ENCODE results near the gene HIF3A. TPM values are rescaled to one million over a fixed set of nuclear protein-coding genes. Genes with fewer than 3 reads are reported as not detected.

HIF3A gene
- total RNA-seq, 1 donor from 2014 or later: 12.6 TPM

DNA sequence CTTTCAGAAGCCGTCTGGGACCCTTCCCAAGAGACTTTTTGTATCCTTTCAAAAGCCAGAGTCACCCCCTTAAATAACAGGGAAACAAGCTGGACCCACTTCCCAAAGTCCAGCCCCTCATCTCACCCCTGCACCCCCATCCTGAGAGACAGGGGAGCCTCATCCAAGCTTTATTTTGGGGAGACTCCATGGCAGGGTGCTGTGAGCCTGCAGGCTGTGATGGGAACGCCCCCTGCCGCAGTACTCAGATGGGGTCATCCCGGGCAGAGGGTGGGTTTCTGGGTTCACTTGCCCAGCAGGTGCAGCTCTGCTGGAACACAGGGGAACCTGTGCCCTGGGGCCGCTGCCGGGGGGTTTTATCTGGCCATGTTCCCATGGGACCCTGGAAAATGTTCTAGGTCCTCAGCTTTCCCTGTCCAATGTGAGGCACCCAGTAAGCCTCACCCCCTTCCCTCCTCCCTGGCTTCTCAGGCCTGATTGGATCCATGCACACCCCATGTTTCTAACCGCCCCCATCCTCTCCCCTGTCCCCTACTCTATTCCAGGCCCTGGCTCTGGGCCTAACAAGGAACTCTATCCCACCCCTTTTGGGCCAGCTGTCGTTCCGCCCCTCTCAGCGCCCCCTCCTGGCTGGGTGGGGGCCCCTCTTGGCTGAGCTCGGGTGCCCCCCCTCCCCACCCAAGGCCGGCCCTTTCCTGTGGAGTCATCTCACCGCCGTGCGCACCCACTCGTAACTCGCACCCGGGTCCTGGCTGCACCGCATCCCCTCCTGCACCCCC, 1.0 kb downstream of the HIF3A start:
- Histone ChIP-seq H3K4me3 (ENCODE audit: insufficient read depth, low read depth, low read length) (no peak overlapping the region), H3K4me1 (ENCODE audit: insufficient read depth, low read length) (peaks cover 17% of the 10 kb centered on the region), H3K36me3 (ENCODE audit: insufficient read depth, low read length) (no peaks in the 10 kb centered on the region), H3K27me3 (ENCODE audit: insufficient read depth, low read length) (peaks cover 27% of the 10 kb centered on the region), H3K79me2 (ENCODE audit: insufficient read depth, low read length) (no peaks in the 10 kb centered on the region), H2AFZ (ENCODE audit: low read depth, low read length) (no peak overlapping the region), H3K27ac (ENCODE audit: low read depth, low read length) (no peak overlapping the region), H3K4me2 (ENCODE audit: low read length) (peak overlapping the region; percentile 71), H3K9me3 (ENCODE audit: insufficient read depth, low read depth, low read length) (no peaks in the 10 kb centered on the region), H3K9ac (ENCODE audit: low read length) (no peak overlapping the region), H4K20me1 (ENCODE audit: insufficient read depth, low read length) (no peaks in the 10 kb centered on the region)
- peaks cover 18% of the 10 kb centered on the region for H3K4me1 Mint-ChIP-seq (ENCODE audit: low read depth, unreplicated experiment)
- H3K9me3 Mint-ChIP-seq (ENCODE audit: unreplicated experiment): peaks cover under 1% of the 10 kb centered on the region
- H3K27me3 Mint-ChIP-seq (ENCODE audit: low read depth, unreplicated experiment): peaks cover 9% of the 10 kb centered on the region
- DNase-seq (ENCODE audit: low read depth): no peak
- peak overlapping the region; percentile 83 for H3K4me3 Mint-ChIP-seq (ENCODE audit: unreplicated experiment)
- H3K27ac Mint-ChIP-seq (ENCODE audit: unreplicated experiment): no peak overlapping the region
- TF ChIP-seq, protein P1, sequence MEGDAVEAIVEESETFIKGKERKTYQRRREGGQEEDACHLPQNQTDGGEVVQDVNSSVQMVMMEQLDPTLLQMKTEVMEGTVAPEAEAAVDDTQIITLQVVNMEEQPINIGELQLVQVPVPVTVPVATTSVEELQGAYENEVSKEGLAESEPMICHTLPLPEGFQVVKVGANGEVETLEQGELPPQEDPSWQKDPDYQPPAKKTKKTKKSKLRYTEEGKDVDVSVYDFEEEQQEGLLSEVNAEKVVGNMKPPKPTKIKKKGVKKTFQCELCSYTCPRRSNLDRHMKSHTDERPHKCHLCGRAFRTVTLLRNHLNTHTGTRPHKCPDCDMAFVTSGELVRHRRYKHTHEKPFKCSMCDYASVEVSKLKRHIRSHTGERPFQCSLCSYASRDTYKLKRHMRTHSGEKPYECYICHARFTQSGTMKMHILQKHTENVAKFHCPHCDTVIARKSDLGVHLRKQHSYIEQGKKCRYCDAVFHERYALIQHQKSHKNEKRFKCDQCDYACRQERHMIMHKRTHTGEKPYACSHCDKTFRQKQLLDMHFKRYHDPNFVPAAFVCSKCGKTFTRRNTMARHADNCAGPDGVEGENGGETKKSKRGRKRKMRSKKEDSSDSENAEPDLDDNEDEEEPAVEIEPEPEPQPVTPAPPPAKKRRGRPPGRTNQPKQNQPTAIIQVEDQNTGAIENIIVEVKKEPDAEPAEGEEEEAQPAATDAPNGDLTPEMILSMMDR (IDR thresholded peaks at IDR 0.05; ENCODE audit: insufficient read depth, low read depth, low read length): no peak
- TF ChIP-seq EZH2 (IDR thresholded peaks at IDR 0.05; ENCODE audit: insufficient read depth, low read length): no peak
- no peak for FAIRE-seq
- peaks cover 2% of the 10 kb centered on the region for H3K36me3 Mint-ChIP-seq (ENCODE audit: low read depth, unreplicated experiment)

DNA sequence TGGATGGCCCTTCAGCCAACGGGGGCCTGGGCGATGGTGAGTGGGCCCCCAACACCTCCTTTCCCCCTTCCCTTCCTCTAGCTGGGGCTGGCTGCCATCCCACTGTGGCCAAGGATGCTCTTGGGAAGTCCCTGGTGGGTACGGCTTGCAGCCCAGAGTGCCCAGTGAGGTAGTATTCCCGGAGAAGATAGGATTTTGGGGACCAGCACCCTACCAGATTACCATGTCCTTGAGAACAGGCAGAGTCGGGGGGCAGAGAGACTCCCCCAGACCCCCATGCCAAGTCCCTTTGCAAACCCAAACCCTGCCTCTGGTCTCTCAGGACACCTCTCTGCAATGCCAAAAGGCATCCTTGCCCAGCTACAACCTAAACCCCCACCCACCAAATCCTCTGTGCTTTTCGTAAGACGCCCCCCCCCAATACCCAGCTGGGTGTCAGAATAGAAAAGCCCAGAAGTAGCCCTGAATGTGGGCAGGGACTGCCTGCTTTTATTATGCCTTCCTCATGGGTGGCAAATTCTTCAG, 1.7 kb downstream of the HIF3A start:
- Histone ChIP-seq H3K4me3 (ENCODE audit: insufficient read depth, low read depth, low read length) (no peak overlapping the region), H3K27ac (ENCODE audit: low read depth, low read length) (no peak overlapping the region), H3K27me3 (ENCODE audit: insufficient read depth, low read length) (peaks cover 25% of the 10 kb centered on the region), H3K79me2 (ENCODE audit: insufficient read depth, low read length) (no peaks in the 10 kb centered on the region), H3K9ac (ENCODE audit: low read length) (no peak overlapping the region), H2AFZ (ENCODE audit: low read depth, low read length) (no peak overlapping the region), H3K9me3 (ENCODE audit: insufficient read depth, low read depth, low read length) (no peaks in the 10 kb centered on the region), H4K20me1 (ENCODE audit: insufficient read depth, low read length) (no peaks in the 10 kb centered on the region), H3K4me2 (ENCODE audit: low read length) (peak overlapping the region; percentile 71), H3K4me1 (ENCODE audit: insufficient read depth, low read length) (peaks cover 17% of the 10 kb centered on the region), H3K36me3 (ENCODE audit: insufficient read depth, low read length) (no peaks in the 10 kb centered on the region)
- no peak for FAIRE-seq
- H3K27ac Mint-ChIP-seq (ENCODE audit: unreplicated experiment): no peak overlapping the region
- peaks cover 2% of the 10 kb centered on the region for H3K36me3 Mint-ChIP-seq (ENCODE audit: low read depth, unreplicated experiment)
- no peak overlapping the region for H3K4me3 Mint-ChIP-seq (ENCODE audit: unreplicated experiment)
- TF ChIP-seq, protein P1 (IDR thresholded peaks at IDR 0.05; ENCODE audit: insufficient read depth, low read depth, low read length): no peak
- TF ChIP-seq EZH2 (IDR thresholded peaks at IDR 0.05; ENCODE audit: insufficient read depth, low read length): no peak
- H3K27me3 Mint-ChIP-seq (ENCODE audit: low read depth, unreplicated experiment): peaks cover 9% of the 10 kb centered on the region
- H3K9me3 Mint-ChIP-seq (ENCODE audit: unreplicated experiment): peaks cover 2% of the 10 kb centered on the region
- H3K4me1 Mint-ChIP-seq (ENCODE audit: low read depth, unreplicated experiment): peaks cover 18% of the 10 kb centered on the region
- DNase-seq (ENCODE audit: low read depth): no peak

All from astrocyte (in vitro differentiated cells and primary cell).